Measurements from ENCODE around the gene AARS2. TPM values are rescaled to one million over a fixed set of nuclear protein-coding genes. Genes with fewer than 3 reads are reported as not detected.

Gene AARS2
- total RNA-seq, 1 experiment from 2014 or later = 28.9 TPM

- H3K27me3 Mint-ChIP-seq (ENCODE audit: low read depth) = no peaks in the 10 kb centered on the region
- DNase-seq (ENCODE audit: low spot score) (no peak), ATAC-seq (no peak)
- peaks cover 30% of the 10 kb centered on the region for H3K4me1 Mint-ChIP-seq
- peaks cover 30% of the 10 kb centered on the region for H3K36me3 Mint-ChIP-seq
- no peaks in the 10 kb centered on the region for H3K9me3 Mint-ChIP-seq
- POLR2A ChIA-PET = interaction anchor here (1.1 to 3.7 kb wide), 4 partner anchors 11 to 85 kb away, joined by 3 to 83 read pairs (median 8); partner anchors contain the start of genes AARS2 and HSP90AB1
- peak overlapping the region; percentile 75 for H3K27ac Mint-ChIP-seq
- H3K4me3 Mint-ChIP-seq = peak overlapping the region; percentile 68
- CTCF ChIA-PET = interaction anchor here (1.0 to 2.5 kb wide), 10 partner anchors 10 to 628 kb away, joined by 3 to 23 read pairs (median 12); partner anchors contain the start of genes AARS2, SLC29A1 and TMEM151B
- TF ChIP-seq NR2C2 (CRISPR knock-in tag; IDR thresholded peaks at IDR 0.05) (no peak), TP53 (CRISPR knock-in tag; IDR thresholded peaks at IDR 0.05) (no peak), ZNF263 (CRISPR knock-in tag; IDR thresholded peaks at IDR 0.05; ENCODE audit: low read depth) (no peak), USF2 (CRISPR knock-in tag; IDR thresholded peaks at IDR 0.05) (no peak)
These were observed 55.3 kb downstream of the AARS2 start for GRCh38 chr6:44257753-44258324.

GRCh38 chr6:44257025-44257752 lies 56.0 kb downstream of the AARS2 start, which contains the start of gene SLC35B2:
SLC35B2 (minus strand) TSS chr6:44257528; CDS start chr6:44257410, 118 bp downstream.
- peak; percentile 31 for ATAC-seq
- CTCF ChIA-PET = interaction anchor here (0.7 to 4.4 kb wide), 35 partner anchors 8 to 628 kb away, joined by 3 to 76 read pairs (median 5); partner anchors contain the start of genes AARS2, HSP90AB1, SLC29A1 and TMEM151B
- Mint-ChIP-seq H3K27ac (peak within 1 kb of the TSS; percentile 87), H3K4me1 (peaks cover 27% of the 10 kb centered on the region), H3K36me3 (peaks cover 36% of the 10 kb centered on the region), H3K27me3 (ENCODE audit: low read depth) (no peaks in the 10 kb centered on the region), H3K9me3 (no peaks in the 10 kb centered on the region), H3K4me3 (peak within 1 kb of the TSS; percentile 83)
- POLR2A ChIA-PET = interaction anchor here (0.6 to 3.7 kb wide), 17 partner anchors 10 to 331 kb away, joined by 3 to 83 read pairs (median 4); partner anchors contain the start of genes AARS2, CDC5L, HSP90AB1 and SLC29A1
- DNase-seq (ENCODE audit: low spot score) = peak; percentile 76
- TF ChIP-seq ZNF423 (CRISPR knock-in tag; IDR thresholded peaks at IDR 0.05) = peak; percentile 33
- TF ChIP-seq ERG (CRISPR knock-in tag; IDR thresholded peaks at IDR 0.05) = peak; percentile 77; the same call in 1 of the 2 replicates
- no peak for TF ChIP-seq SOX15 (CRISPR knock-in tag; IDR thresholded peaks at IDR 0.05)
- peak; percentile 97 for TF ChIP-seq KAT7 (CRISPR knock-in tag; IDR thresholded peaks at IDR 0.05; ENCODE audit: borderline replicate concordance)
- TF ChIP-seq USF2 (CRISPR knock-in tag; IDR thresholded peaks at IDR 0.05) = peak; percentile 99
- no peak; the same call in 1 of the 2 replicates for TF ChIP-seq E2F5 (CRISPR knock-in tag; IDR thresholded peaks at IDR 0.05)
- peak; percentile 71; the same call in 1 of the 2 replicates for TF ChIP-seq ARID4B (CRISPR knock-in tag; IDR thresholded peaks at IDR 0.05; ENCODE audit: borderline replicate concordance)
- peak; percentile 82; the same call in 1 of the 2 replicates for TF ChIP-seq JUN (CRISPR knock-in tag; IDR thresholded peaks at IDR 0.05)
- TF ChIP-seq ATF2 (CRISPR knock-in tag; IDR thresholded peaks at IDR 0.05; ENCODE audit: borderline replicate concordance, low read depth) = no peak
- TF ChIP-seq SMAD4 (CRISPR knock-in tag; IDR thresholded peaks at IDR 0.05) = 0 out of 2 replicates have a peak, but pooled peaks have one; percentile 20
- TF ChIP-seq GABPB1 (CRISPR knock-in tag; IDR thresholded peaks at IDR 0.05) = peak; percentile 62; the same call in 1 of the 2 replicates
- TF ChIP-seq MYBL2 (CRISPR knock-in tag; IDR thresholded peaks at IDR 0.05) = peak; percentile 74
- 0 out of 2 replicates have a peak, but pooled peaks have one; percentile 22 for TF ChIP-seq NFATC4 (CRISPR knock-in tag; IDR thresholded peaks at IDR 0.05)
- TF ChIP-seq ZNF416 (CRISPR knock-in tag; IDR thresholded peaks at IDR 0.05) = 0 out of 2 replicates have a peak, but pooled peaks have one; percentile 45
- TF ChIP-seq NR1H2 (CRISPR knock-in tag; IDR thresholded peaks at IDR 0.05) = no peak
- peak; percentile 79 for TF ChIP-seq FOXP1 (CRISPR knock-in tag; IDR thresholded peaks at IDR 0.05; ENCODE audit: borderline replicate concordance)
- peak; percentile 92 for TF ChIP-seq MAX (CRISPR knock-in tag; IDR thresholded peaks at IDR 0.05)
